Stimulated activated CD4-positive, alpha-beta T cell treated with anti-CD3 and anti-CD28 coated beads, TNF-alpha, amount 100 ng/mL, for 4 hours (primary cell): ENCODE results near the gene TMTC1.

Experiments used
- DNase-seq, 3 experiments: peaks; one replicate each; pipeline ENCODE4 v3.0.0-alpha.2; 2020; ENCODE audit warnings: low read depth in 3 of 3

The TMTC1 gene

DNA sequence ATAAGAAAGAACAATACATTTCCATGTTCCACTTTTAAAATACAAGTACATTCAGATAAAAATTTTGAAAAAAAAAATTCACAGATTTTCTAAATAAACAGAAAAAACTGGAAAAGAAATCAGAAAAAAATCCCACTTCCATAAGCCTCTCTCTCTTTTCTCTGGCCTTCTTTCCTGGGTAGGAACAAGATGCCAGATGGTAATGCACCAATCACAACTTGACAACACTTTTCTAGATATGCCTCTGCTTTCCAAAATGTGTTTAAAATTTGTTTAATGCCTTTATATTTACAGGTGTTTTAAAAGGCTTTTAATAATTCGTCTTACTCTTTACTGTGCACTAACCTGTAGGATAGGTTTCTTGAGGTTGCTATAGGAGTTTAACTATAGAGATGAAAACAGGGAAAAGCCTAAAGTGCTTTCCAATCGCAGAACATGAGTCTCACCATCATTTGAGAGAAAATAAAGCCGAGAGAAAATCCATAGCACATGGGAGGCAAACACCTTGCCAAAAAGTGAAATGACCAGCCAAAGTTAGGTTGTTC, 74.2 kb downstream of the TMTC1 start:
- DNase-seq = no peak

DNA sequence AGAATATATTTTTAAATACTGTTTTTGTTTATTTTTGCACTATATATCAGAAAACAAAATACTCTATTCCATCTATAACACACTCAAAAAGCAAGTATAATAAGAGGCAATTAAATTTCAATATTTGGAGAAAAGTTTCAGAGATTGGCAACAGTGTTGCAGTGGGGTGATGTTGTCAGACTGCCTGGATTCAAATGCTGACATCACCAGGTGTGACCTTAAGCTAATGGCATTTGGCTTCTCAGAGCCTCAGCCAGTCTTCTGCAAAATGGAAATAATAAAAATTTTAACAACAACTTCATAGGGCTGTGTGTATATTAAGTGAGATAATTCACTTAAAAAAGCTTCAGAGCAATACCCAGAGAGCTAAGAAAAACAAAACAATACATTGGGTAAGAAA, 74.7 kb downstream of the TMTC1 start:
- no peak for DNase-seq

DNA sequence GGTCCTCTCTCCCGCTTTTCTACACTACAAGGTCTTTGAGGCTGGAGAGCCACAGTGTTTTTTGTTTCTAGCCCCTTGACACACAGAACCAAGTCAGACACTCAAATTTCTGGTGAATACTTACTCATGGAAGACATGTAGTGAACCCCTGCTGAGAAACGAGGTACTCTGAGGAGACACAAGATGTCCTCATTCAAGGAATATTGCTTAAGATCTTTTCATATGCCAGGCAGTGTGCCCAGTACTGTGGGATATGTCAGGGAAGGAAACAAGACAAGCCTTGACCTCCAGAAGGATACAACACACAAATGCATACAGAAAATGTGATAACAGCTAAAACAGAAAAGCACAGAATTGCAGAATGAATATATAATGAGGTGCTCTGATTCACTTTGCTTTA, 75.9 kb downstream of the TMTC1 start:
- no peak for DNase-seq

DNA sequence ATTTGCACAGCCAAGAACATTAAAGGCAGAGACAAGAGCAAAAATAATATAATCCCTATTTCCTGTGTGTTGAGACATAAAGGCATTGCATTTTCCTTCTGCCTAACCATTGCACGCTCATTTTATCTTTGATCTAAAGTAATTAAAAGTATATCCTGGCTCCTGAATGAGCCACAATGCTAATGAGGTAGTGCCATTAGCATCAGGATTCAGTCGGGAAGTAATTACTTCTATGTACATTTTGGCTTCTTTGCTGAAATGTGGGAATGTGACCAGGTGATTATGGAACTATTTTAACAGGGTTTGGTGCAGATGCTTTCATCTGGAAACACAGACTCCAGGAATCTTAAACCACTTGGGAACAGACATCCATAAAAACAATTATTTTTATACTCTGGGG, 77.4 kb downstream of the TMTC1 start:
- DNase-seq = no peak

DNA sequence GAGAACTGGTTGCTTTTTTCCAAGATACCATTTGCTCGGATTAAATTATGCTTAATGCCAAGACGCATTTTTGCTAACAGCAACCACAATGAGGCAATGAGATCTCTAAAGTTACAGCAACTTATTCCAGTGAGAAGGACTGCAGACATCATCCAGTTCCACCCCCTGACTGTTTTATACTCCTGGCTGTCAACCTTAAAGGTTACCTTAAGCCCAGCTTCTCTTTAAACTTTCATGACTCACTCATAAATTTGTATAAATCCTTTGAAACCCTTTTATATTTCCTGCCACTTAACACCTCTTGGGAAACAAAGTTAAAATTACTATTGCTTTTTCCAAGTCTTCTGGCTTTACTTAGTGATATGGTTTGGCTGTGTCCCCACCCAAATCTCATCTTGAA, 80.2 kb downstream of the TMTC1 start:
- no peak for DNase-seq

DNA sequence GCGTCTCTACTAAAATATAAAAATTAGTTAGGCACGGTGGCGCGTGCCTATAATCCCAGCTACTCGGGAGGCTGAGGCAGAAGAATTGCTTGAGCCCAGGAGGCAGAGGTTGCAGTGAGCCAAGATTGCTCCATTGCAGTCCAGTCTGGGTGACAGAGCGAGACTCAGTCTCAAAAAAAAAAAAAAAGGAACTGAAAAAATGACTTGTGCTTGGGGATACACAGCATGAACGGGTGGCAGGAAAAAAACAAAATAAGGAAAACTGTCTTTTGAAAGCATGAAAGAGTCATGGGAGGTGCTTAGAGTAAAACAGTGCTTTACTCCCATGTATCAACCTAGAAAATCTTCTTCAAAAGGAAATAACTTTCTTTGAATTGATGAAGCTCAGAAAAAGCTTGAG, 80.8 kb downstream of the TMTC1 start:
- no peak for DNase-seq

DNA sequence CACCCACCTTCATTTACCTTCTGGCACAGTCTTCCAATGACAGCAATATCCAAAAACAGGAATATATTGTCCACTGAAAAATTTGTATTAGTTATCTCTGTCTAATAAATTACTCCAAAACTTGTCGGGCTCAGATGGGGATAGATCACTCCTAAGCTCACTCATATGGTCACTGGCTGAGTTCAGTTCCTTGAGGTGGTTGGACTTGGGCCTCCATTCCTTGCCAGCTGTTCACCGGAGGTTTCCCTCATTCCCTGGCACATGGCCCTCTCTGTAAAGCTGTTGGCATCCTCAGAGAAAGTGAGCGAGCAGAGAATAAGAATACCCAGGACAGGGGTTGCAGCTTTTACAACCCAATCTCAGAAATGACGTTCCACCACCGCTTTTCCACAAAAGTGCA, 81.5 kb downstream of the TMTC1 start:
- no peak for DNase-seq

DNA sequence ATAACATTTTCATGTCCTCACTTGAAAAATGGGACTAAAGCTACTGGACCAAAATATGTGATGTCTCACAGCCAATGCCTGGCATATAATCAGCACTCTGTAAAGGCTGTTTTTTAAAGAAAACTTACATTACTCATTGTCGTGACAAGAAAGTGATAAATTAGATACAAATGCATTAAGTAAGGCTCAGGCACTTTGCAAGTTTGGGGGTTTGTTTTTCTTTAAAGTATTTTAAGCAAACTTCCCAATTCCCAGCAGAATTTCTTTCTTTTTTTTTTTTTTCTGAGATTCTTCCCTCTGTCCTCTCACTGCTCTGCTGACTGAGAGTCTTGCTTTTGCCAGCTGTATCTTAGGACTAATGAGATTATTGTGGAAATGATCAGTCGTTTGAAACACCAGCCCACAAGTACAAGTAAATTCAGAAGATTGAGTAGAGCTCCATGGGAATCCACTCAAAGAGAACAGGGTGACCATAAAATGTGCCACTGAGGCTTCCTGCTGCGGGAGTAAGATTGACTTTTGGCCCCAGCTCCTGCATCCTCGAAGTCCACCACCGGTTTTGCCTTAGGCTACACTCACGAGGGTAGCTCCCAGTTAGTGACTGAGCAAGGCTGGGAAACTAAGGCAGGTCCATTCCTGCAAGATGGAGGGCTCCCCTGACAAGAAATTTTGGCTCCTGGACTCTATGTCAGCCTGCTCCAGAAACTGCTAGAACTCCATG, 82.8 kb downstream of the TMTC1 start:
- no peak for DNase-seq

DNA sequence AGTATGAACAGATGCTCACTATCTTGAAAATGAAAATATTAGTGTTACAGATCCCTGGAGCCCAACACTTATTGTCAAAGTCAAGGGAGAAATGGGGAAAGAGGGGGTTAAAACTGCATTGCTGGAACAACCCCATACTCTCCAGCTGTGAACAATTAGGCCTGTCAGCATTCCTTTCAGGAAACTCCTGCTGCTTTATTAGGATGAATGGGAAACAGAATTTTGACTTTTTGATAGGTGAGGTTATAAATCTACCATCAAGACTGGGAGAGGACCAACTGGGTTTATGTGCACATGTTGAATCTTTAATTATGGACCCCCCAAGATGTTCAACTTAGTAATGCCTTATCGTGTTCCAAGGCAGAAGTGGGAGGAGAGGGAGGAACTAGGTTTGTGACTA, 85.0 kb downstream of the TMTC1 start:
- no peak for DNase-seq

DNA sequence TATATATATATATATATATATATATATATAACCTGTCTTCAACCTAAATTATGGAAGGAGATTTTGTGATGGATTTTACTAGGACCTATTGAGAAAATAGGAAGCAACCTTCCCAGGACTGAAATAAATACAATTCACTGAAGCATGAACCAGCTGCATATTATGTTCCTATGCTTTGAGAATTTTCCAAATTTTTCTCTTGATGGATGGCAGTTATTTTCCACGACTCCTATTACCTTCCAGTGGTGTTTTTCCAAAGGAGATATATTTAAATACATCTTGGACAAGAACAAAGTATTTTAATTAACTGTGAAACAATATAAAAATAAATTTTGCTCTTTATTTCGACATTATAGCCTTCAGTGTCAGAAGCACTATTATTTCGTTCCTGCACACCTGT, 87.9 kb downstream of the TMTC1 start:
- no peak for DNase-seq

DNA sequence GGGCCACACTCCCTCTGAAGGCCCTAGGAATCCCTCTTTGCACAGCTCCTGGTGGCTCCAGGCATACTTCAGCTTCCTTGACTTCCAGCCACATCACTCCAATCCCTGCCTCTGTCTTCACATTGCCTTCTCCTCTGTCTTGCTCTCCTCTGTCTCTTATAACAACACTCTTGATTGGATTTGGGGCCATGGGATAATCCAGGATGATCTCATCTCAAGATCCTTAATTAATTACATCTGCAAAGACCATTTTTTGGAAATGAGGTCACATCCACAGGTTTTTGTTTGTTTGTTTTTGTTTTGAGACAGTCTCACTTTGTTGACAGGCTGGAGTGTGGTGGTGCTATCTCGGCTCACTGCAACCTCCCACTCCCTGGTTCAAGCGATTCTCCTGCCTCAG, 88.7 kb downstream of the TMTC1 start:
- no peak for DNase-seq

DNA sequence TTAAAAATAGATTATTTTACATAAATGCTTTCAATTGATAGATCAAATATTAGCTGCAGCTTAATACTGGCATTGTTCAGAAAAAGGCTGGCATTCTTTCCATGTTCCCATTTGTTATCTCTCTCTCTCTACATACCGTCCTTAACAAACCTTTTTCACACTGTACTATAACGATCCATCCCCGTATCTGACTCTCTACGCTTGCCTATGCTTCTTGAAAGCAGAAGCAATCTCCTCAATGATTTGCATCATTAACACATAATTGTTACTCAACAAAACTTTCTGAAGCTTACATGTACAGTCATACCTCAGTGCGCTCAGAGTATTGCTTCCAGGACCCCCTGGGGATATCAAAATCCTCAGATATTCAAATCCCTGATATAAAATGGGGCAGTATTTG, 89.7 kb downstream of the TMTC1 start:
- DNase-seq = no peak

DNA sequence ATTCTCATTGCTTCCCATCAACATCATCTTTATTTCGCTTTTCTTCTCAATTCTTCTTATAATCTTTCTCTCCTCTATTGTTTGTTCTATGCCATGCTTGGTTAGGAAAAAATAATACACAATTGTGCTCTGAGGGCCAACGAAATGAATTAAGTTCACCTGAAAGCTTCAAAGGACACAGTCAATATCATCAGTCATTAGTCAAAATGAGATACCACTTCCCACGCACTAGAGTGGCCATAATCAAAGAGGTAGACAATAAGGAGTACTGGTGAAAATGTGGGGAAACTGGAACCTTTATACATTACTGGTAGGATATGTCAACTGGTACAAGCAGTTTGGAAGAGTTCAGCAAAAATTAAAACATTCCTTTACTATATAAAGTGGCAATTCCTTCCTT, 91.5 kb downstream of the TMTC1 start:
- DNase-seq = no peak

DNA sequence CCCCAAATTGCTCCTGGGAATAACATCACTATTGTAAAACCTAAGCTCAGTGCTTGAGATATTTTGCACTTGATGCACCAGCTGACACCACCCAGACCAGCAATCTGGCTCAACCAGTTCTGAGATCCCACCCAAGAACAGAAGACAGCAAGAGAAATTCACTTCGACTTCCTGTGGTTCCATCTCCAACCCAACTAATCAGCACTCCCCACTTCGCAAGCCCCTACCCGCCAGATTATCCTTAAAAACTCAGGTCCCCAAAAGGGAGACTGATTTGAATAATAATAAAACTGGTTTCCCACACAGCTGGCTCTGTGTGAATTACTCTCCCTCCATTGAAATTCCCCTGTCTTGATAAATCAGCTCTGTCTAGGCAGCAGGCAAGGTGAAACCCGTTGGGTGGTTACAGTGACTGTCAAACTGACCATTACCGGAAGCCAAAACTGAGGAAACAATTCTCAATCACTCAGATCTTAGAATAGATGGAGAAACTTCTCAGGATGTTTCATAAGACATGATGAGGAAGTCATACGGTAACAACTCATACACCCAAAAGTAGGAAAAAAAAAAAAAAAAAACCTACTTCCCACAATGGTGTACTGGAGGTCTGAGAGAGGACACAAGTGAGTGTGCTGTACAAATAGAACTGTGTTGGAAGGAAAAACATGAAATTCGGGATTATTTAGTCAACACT, 92.4 kb downstream of the TMTC1 start:
- no peak for DNase-seq

DNA sequence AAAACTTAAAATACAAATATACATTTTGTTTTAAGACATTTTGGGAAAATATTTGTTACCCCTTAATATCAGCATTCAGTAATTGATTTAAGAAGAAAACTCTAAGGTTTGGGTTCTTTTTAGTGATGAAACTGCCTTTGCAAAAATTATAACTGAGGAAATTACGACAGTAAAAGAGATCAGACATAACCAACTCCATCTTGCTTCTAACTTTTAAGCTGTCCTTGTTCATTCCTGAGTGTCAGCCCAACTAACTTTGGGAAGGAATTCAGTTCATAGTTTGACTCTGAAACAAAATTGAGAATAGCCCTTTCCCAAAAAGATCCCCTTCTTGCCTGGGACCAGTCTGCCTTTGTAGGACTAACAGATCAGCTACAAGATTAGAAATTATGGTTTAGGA, 93.0 kb downstream of the TMTC1 start:
- DNase-seq = no peak

DNA sequence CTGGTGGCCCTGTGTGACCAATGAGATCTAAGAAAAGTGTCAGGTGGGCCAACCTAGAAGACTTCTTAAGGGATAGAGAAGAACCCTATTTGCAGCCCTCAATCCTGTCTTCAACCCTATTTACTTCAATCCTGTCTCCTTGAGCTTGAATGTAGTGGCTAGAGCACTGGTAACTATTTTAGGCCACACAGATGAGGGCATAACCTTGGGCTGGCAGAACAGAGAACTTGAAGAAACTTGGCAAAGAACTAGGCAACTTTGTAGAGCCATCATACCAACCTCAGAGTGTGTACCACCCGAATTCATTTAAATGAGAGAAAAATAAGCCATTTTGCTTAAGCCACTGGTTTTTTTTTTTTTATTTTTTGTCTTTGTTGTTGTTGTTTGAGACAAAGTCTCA, 94.8 kb downstream of the TMTC1 start:
- no peak for DNase-seq

DNA sequence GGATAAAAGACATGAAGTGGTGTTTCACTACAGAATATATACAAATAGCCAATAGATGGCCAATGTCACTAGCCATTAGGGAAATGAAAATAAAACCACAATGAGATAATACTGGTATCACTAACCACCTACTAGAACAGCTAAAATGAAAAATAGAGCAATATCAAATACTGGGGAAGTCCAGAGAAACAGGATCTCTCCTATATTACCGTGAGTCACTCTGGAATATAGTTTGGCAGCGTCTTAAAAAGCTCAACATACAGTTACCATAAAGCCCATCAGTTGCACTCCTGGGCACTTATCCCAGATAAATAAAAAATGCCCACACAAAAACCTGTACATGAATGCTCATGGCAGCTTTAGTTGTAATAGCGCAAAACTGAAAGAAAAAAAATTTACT, 101.7 kb downstream of the TMTC1 start:
- DNase-seq = no peak

DNA sequence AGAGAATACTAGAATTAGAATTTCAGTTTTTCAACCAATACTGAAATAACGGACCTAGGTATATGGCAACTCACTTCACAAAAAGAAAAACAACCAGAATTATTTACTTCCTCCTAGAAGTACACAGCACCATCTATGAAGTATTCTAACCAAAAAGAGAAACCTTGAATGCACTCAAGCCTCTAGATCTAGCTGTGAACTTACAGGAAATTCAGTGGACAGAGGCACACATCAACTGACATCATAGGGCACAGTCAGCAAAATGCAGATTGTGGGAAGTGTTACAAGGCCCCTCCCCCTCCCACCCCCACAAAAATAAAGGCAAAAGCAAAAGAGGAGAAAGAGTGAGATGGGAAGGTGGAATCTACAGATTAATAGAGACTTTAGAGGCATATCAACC, 102.4 kb downstream of the TMTC1 start:
- no peak for DNase-seq

DNA sequence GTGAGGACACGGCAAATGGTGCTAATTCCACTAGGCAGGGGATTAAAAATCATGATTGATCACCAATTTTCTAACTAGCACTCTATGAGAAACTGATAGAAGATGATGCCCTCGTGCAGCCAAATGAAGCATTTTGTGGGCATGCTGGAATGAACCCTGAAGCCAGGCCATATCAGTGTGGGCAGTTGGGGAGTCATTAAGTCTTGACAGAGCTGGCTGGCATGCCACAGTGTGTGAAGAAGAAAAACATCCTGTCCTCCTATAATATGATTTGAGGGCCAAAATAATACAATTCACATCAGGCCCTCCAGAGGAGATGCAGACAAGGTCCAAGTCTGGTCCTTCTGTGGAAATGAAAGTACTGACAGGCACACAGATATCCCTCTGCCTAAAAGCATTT, 107.1 kb downstream of the TMTC1 start:
- no peak for DNase-seq

DNA sequence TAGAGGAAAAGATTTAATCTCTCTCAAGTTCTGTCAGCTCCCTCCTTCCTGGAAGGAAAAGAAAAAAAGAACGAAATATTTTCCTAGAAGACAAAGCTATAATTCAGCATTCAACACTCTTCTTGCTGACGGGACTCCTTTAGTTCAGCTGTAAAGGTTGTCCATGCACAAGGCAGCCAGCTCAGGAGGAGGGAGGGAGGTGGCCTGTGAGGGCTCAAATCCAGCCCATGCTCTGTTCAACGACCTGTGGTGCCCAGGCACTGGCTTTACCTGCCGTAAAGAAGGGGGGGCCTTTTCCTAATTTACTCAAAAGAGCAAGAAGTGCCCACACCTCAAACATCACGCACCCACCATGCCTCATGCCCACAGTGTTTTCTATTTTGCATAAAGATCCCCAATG, 109.3 kb downstream of the TMTC1 start:
- DNase-seq = no peak

DNA sequence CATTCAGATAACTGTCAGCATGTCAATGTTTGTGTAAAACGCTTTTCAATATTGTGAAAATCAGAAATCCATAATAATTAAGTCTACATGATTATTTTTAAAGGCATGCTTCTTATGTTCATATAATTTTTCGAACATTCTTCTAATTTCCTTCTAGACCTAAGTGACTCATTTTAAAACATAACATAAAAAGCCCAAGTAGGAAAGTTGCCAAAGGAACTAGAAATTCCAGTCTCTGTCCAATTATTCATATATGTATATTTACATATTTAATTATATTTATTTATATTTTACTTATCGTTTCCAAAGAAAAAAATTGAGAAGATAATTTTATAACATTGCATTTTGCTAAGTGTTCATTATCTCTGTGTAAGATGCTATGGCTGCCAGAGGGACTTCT, 110.4 kb downstream of the TMTC1 start:
- no peak for DNase-seq

DNA sequence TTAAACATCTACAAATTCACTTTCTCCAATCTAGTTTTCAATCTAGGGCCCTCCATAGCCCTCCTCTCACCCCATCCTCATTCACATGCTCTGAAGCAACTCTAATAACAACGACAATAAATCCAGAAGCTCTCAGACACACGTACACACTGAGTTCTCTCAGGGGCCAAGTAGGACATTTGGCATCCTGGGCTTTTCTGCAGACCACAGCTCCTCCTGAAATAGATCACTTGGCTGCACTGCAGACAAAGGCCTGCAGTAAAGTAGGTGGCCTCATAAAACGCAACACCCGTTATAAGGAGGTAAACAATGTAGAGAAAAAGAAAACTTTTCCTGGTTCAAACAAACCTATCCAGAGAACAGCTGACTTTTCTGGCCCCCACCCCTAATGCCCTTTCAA, 111.2 kb downstream of the TMTC1 start:
- DNase-seq = no peak

DNA sequence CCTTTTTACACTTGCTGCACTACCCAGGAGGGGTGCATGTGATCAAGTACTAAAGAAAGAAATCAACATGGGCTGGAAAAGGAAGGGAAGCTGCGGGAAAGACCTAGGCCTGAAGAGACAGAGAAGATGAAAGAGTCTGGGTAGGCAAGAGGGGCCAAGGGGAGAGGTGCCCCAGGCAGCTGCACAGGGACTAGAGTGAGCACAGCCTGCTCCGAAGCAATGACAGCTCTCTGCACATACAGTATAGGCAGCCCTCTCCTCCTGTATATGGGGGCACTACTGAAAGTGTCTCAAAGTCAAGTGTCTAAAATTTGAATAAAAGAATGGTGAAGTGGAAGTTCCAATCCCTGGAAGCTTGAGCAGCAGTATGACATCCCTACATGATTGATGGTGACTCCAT, 112.0 kb downstream of the TMTC1 start:
- no peak for DNase-seq

DNA sequence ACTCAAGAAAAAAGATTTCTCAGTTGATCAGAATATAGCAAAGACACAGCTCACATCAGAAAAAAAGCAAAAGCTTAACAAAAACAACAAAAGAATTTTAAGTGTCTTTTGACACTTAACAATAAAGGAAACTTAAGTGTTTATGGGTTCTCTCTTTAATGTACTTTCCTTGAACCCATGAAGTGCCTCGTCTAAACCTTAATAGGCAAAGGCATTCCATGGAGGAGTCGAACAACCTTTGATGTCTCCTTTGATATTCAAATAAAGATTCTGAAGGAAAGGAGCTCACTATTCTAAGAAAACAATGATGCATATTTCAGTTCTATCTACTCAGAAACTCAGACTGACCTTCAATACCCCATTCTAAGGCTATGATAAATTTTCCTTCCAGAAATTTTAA, 116.7 kb downstream of the TMTC1 start:
- DNase-seq = no peak
